ENCODE results near the gene NMBR. TPM values are rescaled to one million over a fixed set of nuclear protein-coding genes. Genes with fewer than 3 reads are reported as not detected.
A peak's percentile ranks its signal among the peaks of the same experiment; 100 is the strongest.

NMBR gene
- polyA plus RNA-seq, 4 donors = 0.04 TPM; not detected in 3

DNA sequence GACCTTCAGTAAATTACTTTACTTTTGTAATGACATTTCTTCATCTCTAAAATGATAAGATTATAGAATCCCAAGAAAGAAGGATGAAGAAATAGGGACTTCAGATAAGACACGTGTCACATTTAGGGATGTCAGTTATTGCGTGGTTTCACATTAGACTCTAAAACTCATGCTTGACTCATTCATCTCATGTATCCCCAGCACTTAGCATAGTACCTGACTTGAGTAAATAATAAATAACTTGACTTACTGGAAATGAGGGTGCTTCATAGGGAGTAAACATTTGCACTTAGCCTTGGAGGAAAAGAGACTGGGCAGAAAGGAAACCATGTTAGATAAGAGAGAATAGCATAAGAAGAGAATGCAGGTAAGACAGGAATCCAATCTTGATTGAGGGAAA, 37.4 kb upstream of the NMBR start:
- no peaks in the 10 kb centered on the region for H3K4me1 ChIP-seq (ENCODE audit: control insufficient read depth in 3 of 3, insufficient read depth in 2 of 3, low read depth in 1 of 3, low read length in 2 of 3)
- no peak overlapping the region for H3K27ac ChIP-seq (ENCODE audit: low read depth in 1 of 3, low read length in 2 of 3)
- peaks cover 0 to 3% (median 2%) of the 10 kb centered on the region in 3 donors for H3K36me3 ChIP-seq (ENCODE audit: control insufficient read depth in 3 of 3, insufficient read depth in 2 of 3, low read depth in 1 of 3, low read length in 3 of 3)
- no peaks in the 10 kb centered on the region for H3K27me3 ChIP-seq (ENCODE audit: control insufficient read depth in 3 of 3, insufficient read depth in 3 of 3, low read length in 3 of 3)
- H3K4me3 ChIP-seq (ENCODE audit: low read depth in 1 of 3, low read length in 3 of 3) = no peak overlapping the region
- WGBS, 3 donors = 93 to 95% (median 93%) methylated on average over 2 of the region's 2 CpGs
- FAIRE-seq = no peak
- peak in 1 of 2 donors; percentile 15 for DNase-seq
- H3K9me3 ChIP-seq (ENCODE audit: control insufficient read depth in 2 of 2, insufficient read depth in 1 of 2, low read depth in 1 of 2, low read length in 1 of 2) = no peaks in the 10 kb centered on the region

DNA sequence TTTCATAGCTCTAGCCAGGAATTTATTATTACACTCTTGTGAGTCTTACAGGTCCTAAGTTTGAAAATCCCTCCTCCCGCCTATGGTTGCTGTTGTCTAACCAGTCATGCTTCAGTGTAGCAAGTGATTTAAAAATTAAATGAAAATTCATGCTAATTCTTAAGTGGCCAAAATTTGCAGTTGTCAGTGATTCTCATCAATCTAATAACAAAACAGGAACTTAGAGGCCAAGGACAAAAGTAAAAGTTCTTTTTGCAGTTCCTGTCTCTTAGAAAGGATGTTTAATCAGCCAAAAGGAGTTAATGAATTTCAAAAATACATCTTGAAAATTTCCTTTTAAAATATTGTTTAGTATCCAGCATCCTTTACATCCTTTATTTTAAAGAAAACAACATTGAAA, 36.4 kb upstream of the NMBR start:
- WGBS, 3 donors = 91 to 100% (median 93%) methylated on average over 1 of the region's 1 CpG
- no peak for DNase-seq

DNA sequence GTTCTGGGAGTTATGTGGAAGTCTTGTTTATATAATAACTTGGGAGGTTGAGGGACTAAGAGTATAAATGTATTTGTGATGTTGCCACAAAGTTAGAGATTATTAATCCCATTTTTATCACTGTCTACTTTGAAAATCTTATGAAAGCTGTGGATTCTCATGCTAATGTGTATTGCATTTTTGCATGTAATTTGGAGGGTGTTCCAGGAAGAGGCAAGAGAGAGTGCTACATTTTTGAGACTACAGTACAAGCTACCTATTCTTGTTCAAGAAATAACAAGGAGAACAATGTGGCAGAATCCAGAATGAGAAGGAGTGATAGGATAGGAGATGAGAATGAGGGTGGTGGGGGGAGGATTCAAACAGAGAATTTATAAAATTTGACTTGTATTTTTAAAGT, 35.1 kb upstream of the NMBR start:
- Histone ChIP-seq H3K27me3 (ENCODE audit: control insufficient read depth in 3 of 3, insufficient read depth in 3 of 3, low read length in 3 of 3) (no peaks in the 10 kb centered on the region), H3K4me1 (ENCODE audit: control insufficient read depth in 3 of 3, insufficient read depth in 2 of 3, low read depth in 1 of 3, low read length in 2 of 3) (no peaks in the 10 kb centered on the region), H3K36me3 (ENCODE audit: control insufficient read depth in 3 of 3, insufficient read depth in 2 of 3, low read depth in 1 of 3, low read length in 3 of 3) (peaks cover 0 to 5% (median 0%) of the 10 kb centered on the region in 3 donors), H3K4me3 (ENCODE audit: low read depth in 1 of 3, low read length in 3 of 3) (no peak overlapping the region), H3K9me3 (ENCODE audit: control insufficient read depth in 2 of 2, insufficient read depth in 1 of 2, low read depth in 1 of 2, low read length in 1 of 2) (no peaks in the 10 kb centered on the region), H3K27ac (ENCODE audit: low read depth in 1 of 3, low read length in 2 of 3) (no peak overlapping the region)
- FAIRE-seq (no peak), DNase-seq (no peak)

More for the DNA sequence above, 36.4 kb upstream of the NMBR start:
- Histone ChIP-seq H3K36me3 (ENCODE audit: control insufficient read depth in 3 of 3, insufficient read depth in 2 of 3, low read depth in 1 of 3, low read length in 3 of 3) (peaks cover 0 to 2% (median 2%) of the 10 kb centered on the region in 3 donors), H3K9me3 (ENCODE audit: control insufficient read depth in 2 of 2, insufficient read depth in 1 of 2, low read depth in 1 of 2, low read length in 1 of 2) (no peaks in the 10 kb centered on the region), H3K4me1 (ENCODE audit: control insufficient read depth in 3 of 3, insufficient read depth in 2 of 3, low read depth in 1 of 3, low read length in 2 of 3) (no peaks in the 10 kb centered on the region), H3K27me3 (ENCODE audit: control insufficient read depth in 3 of 3, insufficient read depth in 3 of 3, low read length in 3 of 3) (no peaks in the 10 kb centered on the region), H3K4me3 (ENCODE audit: low read depth in 1 of 3, low read length in 3 of 3) (no peak overlapping the region), H3K27ac (ENCODE audit: low read depth in 1 of 3, low read length in 2 of 3) (no peak overlapping the region)
- FAIRE-seq = no peak

DNA sequence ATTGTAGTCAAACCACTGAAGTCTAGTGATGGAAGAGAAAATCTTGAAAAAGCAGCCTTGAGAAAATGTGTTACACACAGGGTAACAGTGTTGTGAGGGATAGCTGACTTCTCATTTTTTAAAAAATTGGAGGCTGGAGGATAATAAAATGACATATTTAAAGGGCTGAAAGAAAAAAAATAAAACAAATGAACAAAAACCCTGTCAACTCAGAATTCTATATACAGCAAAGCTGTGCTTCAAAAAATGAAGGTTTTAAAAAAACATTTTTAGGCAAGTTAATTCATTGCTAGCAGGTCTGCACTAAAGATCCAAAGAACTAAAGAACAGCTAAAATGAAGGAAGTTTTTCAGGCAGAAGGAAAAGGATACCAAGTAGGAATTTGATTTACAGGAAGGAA, 31.2 kb upstream of the NMBR start:
- H3K27me3 ChIP-seq (ENCODE audit: control insufficient read depth in 3 of 3, insufficient read depth in 3 of 3, low read length in 3 of 3) = no peaks in the 10 kb centered on the region
- peaks cover 0 to 19% (median 9%) of the 10 kb centered on the region in 3 donors for H3K36me3 ChIP-seq (ENCODE audit: control insufficient read depth in 3 of 3, insufficient read depth in 2 of 3, low read depth in 1 of 3, low read length in 3 of 3)
- no peak overlapping the region for H3K27ac ChIP-seq (ENCODE audit: low read depth in 1 of 3, low read length in 2 of 3)
- peaks cover 0 to 3% of the 10 kb centered on the region in 2 donors for H3K9me3 ChIP-seq (ENCODE audit: control insufficient read depth in 2 of 2, insufficient read depth in 1 of 2, low read depth in 1 of 2, low read length in 1 of 2)
- FAIRE-seq = no peak
- H3K4me1 ChIP-seq (ENCODE audit: control insufficient read depth in 3 of 3, insufficient read depth in 2 of 3, low read depth in 1 of 3, low read length in 2 of 3) = no peaks in the 10 kb centered on the region
- DNase-seq = no peak
- no peak overlapping the region for H3K4me3 ChIP-seq (ENCODE audit: low read depth in 1 of 3, low read length in 3 of 3)

DNA sequence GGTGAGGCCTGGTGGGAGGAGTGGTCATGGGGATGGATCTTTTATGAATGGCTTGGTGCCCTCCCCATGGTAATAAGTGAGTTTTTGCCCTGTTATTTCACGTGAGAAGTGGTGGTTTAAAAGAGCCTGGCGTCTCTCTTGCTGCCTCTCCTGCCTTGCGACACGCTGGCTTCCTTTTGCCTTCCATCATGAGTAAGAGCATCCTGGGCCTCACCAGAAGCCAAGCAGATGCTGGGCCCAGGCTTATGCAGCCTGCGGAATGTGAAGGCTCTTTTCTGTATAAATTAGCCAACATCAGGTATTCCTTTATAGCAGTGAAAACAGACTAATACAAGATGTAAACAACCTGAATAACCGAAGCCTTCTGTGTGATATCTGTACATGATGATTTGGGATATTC, 27.8 kb upstream of the NMBR start:
- Histone ChIP-seq H3K27ac (ENCODE audit: low read depth in 1 of 3, low read length in 2 of 3) (no peak overlapping the region), H3K9me3 (ENCODE audit: control insufficient read depth in 2 of 2, insufficient read depth in 1 of 2, low read depth in 1 of 2, low read length in 1 of 2) (peaks cover 0 to 3% of the 10 kb centered on the region in 2 donors), H3K36me3 (ENCODE audit: control insufficient read depth in 3 of 3, insufficient read depth in 2 of 3, low read depth in 1 of 3, low read length in 3 of 3) (peaks cover 0 to 18% (median 13%) of the 10 kb centered on the region in 3 donors), H3K4me3 (ENCODE audit: low read depth in 1 of 3, low read length in 3 of 3) (no peak overlapping the region), H3K27me3 (ENCODE audit: control insufficient read depth in 3 of 3, insufficient read depth in 3 of 3, low read length in 3 of 3) (no peaks in the 10 kb centered on the region), H3K4me1 (ENCODE audit: control insufficient read depth in 3 of 3, insufficient read depth in 2 of 3, low read depth in 1 of 3, low read length in 2 of 3) (no peaks in the 10 kb centered on the region)
- 93 to 96% (median 95%) methylated on average over 6 of the region's 6 CpGs for WGBS, 3 donors
- no peak for FAIRE-seq
- no peak for DNase-seq

DNA sequence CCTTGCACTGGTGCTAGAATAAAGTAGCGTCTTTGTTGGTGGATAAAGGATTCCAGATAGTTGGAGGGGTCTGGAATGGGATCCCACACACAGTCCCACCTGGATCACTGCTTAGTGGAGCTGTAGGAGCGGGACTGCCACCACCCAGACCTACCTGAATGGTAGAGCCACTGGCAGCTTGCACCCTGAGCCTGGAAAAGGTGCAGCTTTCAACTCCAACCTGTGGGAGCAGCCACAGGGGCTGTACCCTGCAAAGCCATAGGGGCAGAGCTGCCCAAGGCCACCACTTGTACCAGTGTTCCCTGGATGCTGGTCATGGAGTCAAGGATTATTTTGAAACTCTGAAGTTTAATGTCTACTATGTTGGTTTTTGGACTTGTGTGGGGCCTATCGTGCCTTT, 27.1 kb upstream of the NMBR start:
- no peaks in the 10 kb centered on the region for H3K27me3 ChIP-seq (ENCODE audit: control insufficient read depth in 3 of 3, insufficient read depth in 3 of 3, low read length in 3 of 3)
- no peak overlapping the region for H3K4me3 ChIP-seq (ENCODE audit: low read depth in 1 of 3, low read length in 3 of 3)
- H3K4me1 ChIP-seq (ENCODE audit: control insufficient read depth in 3 of 3, insufficient read depth in 2 of 3, low read depth in 1 of 3, low read length in 2 of 3) = no peaks in the 10 kb centered on the region
- peaks cover 0 to 18% (median 13%) of the 10 kb centered on the region in 3 donors for H3K36me3 ChIP-seq (ENCODE audit: control insufficient read depth in 3 of 3, insufficient read depth in 2 of 3, low read depth in 1 of 3, low read length in 3 of 3)
- H3K27ac ChIP-seq (ENCODE audit: low read depth in 1 of 3, low read length in 2 of 3) = no peak overlapping the region
- 97 to 100% (median 97%) methylated on average over 3 of the region's 3 CpGs for WGBS, 3 donors
- FAIRE-seq (no peak), DNase-seq (no peak)
- H3K9me3 ChIP-seq (ENCODE audit: control insufficient read depth in 2 of 2, insufficient read depth in 1 of 2, low read depth in 1 of 2, low read length in 1 of 2) = peaks cover 0 to 3% of the 10 kb centered on the region in 2 donors

DNA sequence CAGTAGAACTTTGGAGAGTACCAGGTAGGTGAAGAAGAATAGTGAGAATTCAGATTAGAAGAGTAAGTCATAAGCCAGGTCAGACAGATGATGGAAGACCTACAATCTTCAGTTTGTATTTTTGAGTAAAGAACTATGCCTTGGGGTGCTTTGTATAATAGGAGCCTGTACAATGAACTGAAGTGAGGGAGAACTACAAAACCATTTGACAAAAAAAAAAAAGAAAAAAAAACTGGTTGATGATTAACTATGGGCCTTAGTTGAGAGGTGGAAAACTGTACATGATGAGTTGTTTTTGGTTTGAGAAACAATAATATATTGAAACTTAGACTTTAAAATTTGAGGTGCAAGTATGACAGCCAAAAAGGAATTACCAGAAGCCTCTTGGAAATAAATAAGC, 25.8 kb upstream of the NMBR start:
- Histone ChIP-seq H3K9me3 (ENCODE audit: control insufficient read depth in 2 of 2, insufficient read depth in 1 of 2, low read depth in 1 of 2, low read length in 1 of 2) (peaks cover 0 to 3% of the 10 kb centered on the region in 2 donors), H3K27me3 (ENCODE audit: control insufficient read depth in 3 of 3, insufficient read depth in 3 of 3, low read length in 3 of 3) (no peaks in the 10 kb centered on the region), H3K27ac (ENCODE audit: low read depth in 1 of 3, low read length in 2 of 3) (no peak overlapping the region), H3K36me3 (ENCODE audit: control insufficient read depth in 3 of 3, insufficient read depth in 2 of 3, low read depth in 1 of 3, low read length in 3 of 3) (peaks cover 0 to 18% (median 16%) of the 10 kb centered on the region in 3 donors), H3K4me1 (ENCODE audit: control insufficient read depth in 3 of 3, insufficient read depth in 2 of 3, low read depth in 1 of 3, low read length in 2 of 3) (no peaks in the 10 kb centered on the region), H3K4me3 (ENCODE audit: low read depth in 1 of 3, low read length in 3 of 3) (no peak overlapping the region)
- DNase-seq (no peak), FAIRE-seq (no peak)

DNA sequence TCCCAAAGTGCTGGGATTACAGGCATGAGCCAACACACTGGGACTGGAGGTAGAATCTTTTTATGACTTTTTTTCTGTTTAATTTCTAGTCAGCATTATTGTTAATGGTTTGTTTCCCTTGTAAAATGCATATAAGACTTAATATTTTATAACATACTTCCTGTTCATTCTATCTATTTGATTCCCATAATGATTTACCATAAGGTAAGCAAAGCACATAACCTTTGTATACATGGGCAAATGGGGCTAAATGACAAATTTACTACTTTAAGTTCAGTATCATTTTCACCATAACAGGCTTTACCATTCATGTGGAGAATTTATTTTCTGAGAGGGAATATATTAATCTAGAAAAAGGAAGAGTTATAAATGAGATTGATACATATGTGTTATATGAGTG, 24.4 kb upstream of the NMBR start:
- H3K9me3 ChIP-seq (ENCODE audit: control insufficient read depth in 2 of 2, insufficient read depth in 1 of 2, low read depth in 1 of 2, low read length in 1 of 2) = no peaks in the 10 kb centered on the region
- no peak overlapping the region for H3K4me3 ChIP-seq (ENCODE audit: low read depth in 1 of 3, low read length in 3 of 3)
- no peaks in the 10 kb centered on the region for H3K4me1 ChIP-seq (ENCODE audit: control insufficient read depth in 3 of 3, insufficient read depth in 2 of 3, low read depth in 1 of 3, low read length in 2 of 3)
- no peak overlapping the region for H3K27ac ChIP-seq (ENCODE audit: low read depth in 1 of 3, low read length in 2 of 3)
- FAIRE-seq (peak; percentile 36), DNase-seq (peak; percentile 9 to 26)
- H3K36me3 ChIP-seq (ENCODE audit: control insufficient read depth in 3 of 3, insufficient read depth in 2 of 3, low read depth in 1 of 3, low read length in 3 of 3) = peaks cover 0 to 23% (median 14%) of the 10 kb centered on the region in 3 donors
- H3K27me3 ChIP-seq (ENCODE audit: control insufficient read depth in 3 of 3, insufficient read depth in 3 of 3, low read length in 3 of 3) = no peaks in the 10 kb centered on the region

DNA sequence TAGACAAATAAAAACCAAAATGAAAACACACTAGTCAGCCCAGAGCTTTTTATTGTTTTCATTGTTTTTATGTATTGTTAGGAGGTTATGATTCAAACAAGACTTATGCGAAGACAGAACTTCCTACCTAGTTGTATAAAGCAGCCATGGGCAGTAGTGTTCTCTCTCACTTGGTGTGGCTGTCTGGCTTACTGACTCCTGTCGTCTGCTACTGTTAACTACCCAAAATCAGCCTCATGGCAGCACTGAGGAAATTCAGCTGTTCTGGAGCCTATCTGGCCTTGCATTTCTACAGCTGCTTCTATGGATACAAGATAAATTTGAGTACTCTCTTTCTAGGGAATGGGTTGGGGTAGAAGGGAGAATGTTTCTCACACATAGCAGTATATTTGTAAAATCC, 20.6 kb upstream of the NMBR start:
- FAIRE-seq = no peak
- peaks cover 0 to 4% (median 0%) of the 10 kb centered on the region in 3 donors for H3K4me1 ChIP-seq (ENCODE audit: control insufficient read depth in 3 of 3, insufficient read depth in 2 of 3, low read depth in 1 of 3, low read length in 2 of 3)
- peaks cover 0 to 14% (median 2%) of the 10 kb centered on the region in 3 donors for H3K36me3 ChIP-seq (ENCODE audit: control insufficient read depth in 3 of 3, insufficient read depth in 2 of 3, low read depth in 1 of 3, low read length in 3 of 3)
- H3K27ac ChIP-seq (ENCODE audit: low read depth in 1 of 3, low read length in 2 of 3) = no peak overlapping the region
- no peaks in the 10 kb centered on the region for H3K27me3 ChIP-seq (ENCODE audit: control insufficient read depth in 3 of 3, insufficient read depth in 3 of 3, low read length in 3 of 3)
- no peaks in the 10 kb centered on the region for H3K9me3 ChIP-seq (ENCODE audit: control insufficient read depth in 2 of 2, insufficient read depth in 1 of 2, low read depth in 1 of 2, low read length in 1 of 2)
- WGBS, 3 donors = 80 to 94% (median 90%) methylated on average over 2 of the region's 2 CpGs
- no peak for DNase-seq
- H3K4me3 ChIP-seq (ENCODE audit: low read depth in 1 of 3, low read length in 3 of 3) = no peak overlapping the region

All from small intestine (tissue), 7 donors.